ENCODE results near the gene PICK1. TPM values are rescaled to one million over a fixed set of nuclear protein-coding genes. Genes with fewer than 3 reads are reported as not detected.

Gene PICK1
- total RNA-seq, 1 experiment from 2014 or later: 26.6 TPM

DNA sequence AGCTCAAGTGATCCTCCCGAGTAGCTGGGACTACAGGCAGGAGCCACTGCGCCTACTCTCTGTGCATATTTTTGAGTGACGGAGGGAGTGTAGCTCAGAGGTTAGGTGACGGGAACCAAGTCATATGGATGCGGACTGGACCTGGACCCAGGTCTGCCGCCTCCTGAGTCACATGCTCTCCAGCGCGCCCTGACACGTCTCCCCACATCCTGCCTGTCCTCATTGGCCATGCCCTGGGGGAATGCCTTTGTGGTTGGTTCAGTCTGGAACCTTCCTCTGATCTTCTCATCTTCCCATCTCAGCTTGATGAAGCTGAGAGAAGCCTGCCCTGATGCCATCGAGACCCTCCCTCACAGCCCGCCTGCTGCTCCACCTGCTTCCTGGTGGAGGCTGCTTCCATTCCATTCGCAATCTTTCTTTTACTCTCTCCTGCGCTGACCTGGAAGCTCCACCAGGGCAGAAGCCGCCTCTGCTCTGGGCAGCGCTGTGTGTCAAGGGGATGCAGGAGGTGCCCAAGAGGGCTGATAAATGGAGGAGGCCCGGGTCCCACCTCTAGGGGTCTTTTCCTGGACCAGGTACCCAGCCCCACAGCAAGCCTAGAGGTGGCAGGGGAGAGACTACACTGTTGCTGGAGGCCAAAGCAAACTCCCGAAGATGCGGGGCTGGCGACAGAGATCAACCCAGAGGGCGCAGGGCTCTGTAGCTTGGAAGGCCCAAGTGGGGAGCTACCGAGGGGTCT lies 67.2 kb downstream of the PICK1 start:
- no peak for DNase-seq (ENCODE audit: low spot score)
- Histone ChIP-seq H3K27ac (ENCODE audit: low read depth, low read length, poor library complexity, severe bottlenecking) (no peak overlapping the region), H3K9me3 (ENCODE audit: low read depth, low read length, poor library complexity, severe bottlenecking) (no peaks in the 10 kb centered on the region), H3K27me3 (replicated peaks; ENCODE audit: insufficient read depth, low read depth, low read length, poor library complexity) (no peaks in the 10 kb centered on the region), H3K4me1 (ENCODE audit: insufficient read depth, low read length, poor library complexity, severe bottlenecking) (no peaks in the 10 kb centered on the region), H3K4me3 (ENCODE audit: low read depth, low read length, poor library complexity, severe bottlenecking) (no peak overlapping the region), H3K36me3 (ENCODE audit: insufficient read depth, low read length, poor library complexity, severe bottlenecking) (no peaks in the 10 kb centered on the region)
- intact Hi-C loops (cut with micrococcal nuclease; ENCODE audit: unreplicated experiment): no loop called here
- no peak for TF ChIP-seq CTCF (conservative IDR thresholded peaks at IDR 0.05; ENCODE audit: low read depth, low read length)
- no peak for TF ChIP-seq EZH2 (IDR thresholded peaks at IDR 0.05; ENCODE audit: borderline replicate concordance, low read depth, low read length, poor library complexity, severe bottlenecking)
- BruUV-seq (replicated peaks): no TSS peak
- POLR2A ChIA-PET (ENCODE audit: low non-redundant PET): no interaction called here
- CTCF ChIA-PET: no interaction called here

- ChIA-PET CTCF (no interaction called here), POLR2A (ENCODE audit: low non-redundant PET) (no interaction called here)
- TF ChIP-seq CTCF (conservative IDR thresholded peaks at IDR 0.05; ENCODE audit: low read depth, low read length) (no peak), EZH2 (IDR thresholded peaks at IDR 0.05; ENCODE audit: borderline replicate concordance, low read depth, low read length, poor library complexity, severe bottlenecking) (no peak)
- intact Hi-C loops (cut with micrococcal nuclease; ENCODE audit: unreplicated experiment): no loop called here
- Histone ChIP-seq H3K36me3 (ENCODE audit: insufficient read depth, low read length, poor library complexity, severe bottlenecking) (no peaks in the 10 kb centered on the region), H3K9me3 (ENCODE audit: low read depth, low read length, poor library complexity, severe bottlenecking) (no peaks in the 10 kb centered on the region), H3K4me3 (ENCODE audit: low read depth, low read length, poor library complexity, severe bottlenecking) (no peak overlapping the region), H3K4me1 (ENCODE audit: insufficient read depth, low read length, poor library complexity, severe bottlenecking) (no peaks in the 10 kb centered on the region), H3K27me3 (replicated peaks; ENCODE audit: insufficient read depth, low read depth, low read length, poor library complexity) (no peaks in the 10 kb centered on the region), H3K27ac (ENCODE audit: low read depth, low read length, poor library complexity, severe bottlenecking) (no peak overlapping the region)
- no peak for DNase-seq (ENCODE audit: low spot score)
- BruUV-seq (replicated peaks): no TSS peak
Measured at GRCh38 chr22:38125038-38125610, 67.9 kb downstream of the PICK1 start.

Other genes starting within 250 kb of the PICK1 start
- gene GCAT, start 249.5 kb upstream of the PICK1 start, total RNA-seq (2021): 21.4 and 28.5 TPM in 2 replicates
- 0.26 TPM in 1 of 2 replicates, not detected in the other for gene GALR3, start 234.0 kb upstream of the PICK1 start, total RNA-seq (2021)
- 29.5 and 32.9 TPM in 2 replicates for gene ANKRD54, start 213.1 kb upstream of the PICK1 start, total RNA-seq (2021)
- 492 and 528 TPM in 2 replicates for gene EIF3L, start 208.0 kb upstream of the PICK1 start, total RNA-seq (2021)
- gene MICALL1, start 151.1 kb upstream of the PICK1 start, total RNA-seq (2021): 32.4 and 33.0 TPM in 2 replicates
- 0.64 and 0.66 TPM in 2 replicates for gene C22orf23, start 103.8 kb upstream of the PICK1 start, total RNA-seq (2021)
- 150 and 162 TPM in 2 replicates for gene POLR2F, start 103.7 kb upstream of the PICK1 start, total RNA-seq (2021)
- gene SOX10, start 72.8 kb upstream of the PICK1 start, total RNA-seq (2021): not detected in 2 replicates
- not detected in 2 replicates for gene SLC16A8, start 26.8 kb downstream of the PICK1 start, total RNA-seq (2021)
- gene BAIAP2L2, start 53.3 kb downstream of the PICK1 start, total RNA-seq (2021): 1.6 and 2.5 TPM in 2 replicates
- gene PLA2G6, start 124.4 kb downstream of the PICK1 start, total RNA-seq (2021): 31.8 and 40.8 TPM in 2 replicates
- 5.0 and 6.3 TPM in 2 replicates for gene MAFF, start 144.6 kb downstream of the PICK1 start, total RNA-seq (2021)
- 45.6 and 50.9 TPM in 2 replicates for gene TMEM184B, start 215.6 kb downstream of the PICK1 start, total RNA-seq (2021)

All from A673 (cell line).